GM12878 (cell line): ENCODE results near the gene ZNF202. TPM values are rescaled to one million over a fixed set of nuclear protein-coding genes. Genes with fewer than 3 reads are reported as not detected.

Experiments
- BACH1 ChIP-seq: fragments of 450-650 bp; IDR thresholded peaks from 2 replicates; pipeline ENCODE4 v1.6.1; 2017; ENCODE audit warnings: mild to moderate bottlenecking, borderline replicate concordance
- CBFB ChIP-seq: IDR thresholded peaks from 2 replicates; pipeline ENCODE4 v1.6.1; 2016; ENCODE audit warnings: antibody characterized with exemption, low read depth
- NFXL1 ChIP-seq: fragments of 450-650 bp; IDR thresholded peaks from 2 replicates; pipeline ENCODE4 v1.6.1; 2017; ENCODE audit warnings: antibody characterized with exemption, mild to moderate bottlenecking, borderline replicate concordance
- SREBF1 ChIP-seq: IDR thresholded peaks from 2 replicates; pipeline ENCODE4 v1.6.1; 2012; ENCODE audit warnings: mild to moderate bottlenecking, low read length
- SREBF2 ChIP-seq: IDR thresholded peaks from 2 replicates; pipeline ENCODE4 v1.6.1; 2012; ENCODE audit warnings: mild to moderate bottlenecking, low read length
- ZNF24 ChIP-seq: fragments of 450-650 bp; IDR thresholded peaks from 2 replicates; pipeline ENCODE4 v1.6.1; 2017; ENCODE audit warnings: antibody characterized with exemption, mild to moderate bottlenecking
- polyA plus RNA-seq, 11 experiments: library from polyadenylated mRNA; depleted of rRNA in 4 of 11; unstranded in 6 of 11; stranded (reverse) in 5 of 11; fragments of >200 nt; fragmentation: Nextera tagmentation in 4 of 11; fragmentation: Illumina TruSeq in 1 of 11; extraction: Ambion mirVana in 4 of 11; extraction: Trizol in 1 of 11; gene quantifications; 1 replicate in 1 of 11; 2 replicates in 10 of 11; pipeline versions ENCODE4 v1.2.1 to v1.2.3, GENCODE V29; 2011 to 2016; ENCODE audit warnings: inconsistent platforms in 2 of 11, missing spikeins in 2 of 11, low read depth in 1 of 11
- total RNA-seq, 4 experiments: library from RNA; depleted of rRNA in 3 of 4; stranded (reverse); fragments of >200 nt in 3 of 4; fragmentation: Illumina TruSeq in 1 of 4; extraction: Trizol in 1 of 4; gene quantifications; 2 replicates each; pipeline versions ENCODE4 v1.2.1 to v1.2.3, GENCODE V29; 2013 to 2021
- TF ChIP-seq, protein P1 (sequence below): fragments of 450-650 bp; IDR thresholded peaks from 2 replicates; pipeline ENCODE4 v1.6.1; 2018; ENCODE audit warnings: borderline replicate concordance, mild to moderate bottlenecking; ENCODE audit not compliant: partially characterized antibody
- TF ChIP-seq, protein P2 (sequence below): fragments of 150-350 bp; IDR thresholded peaks from 2 replicates; pipeline ENCODE4 v1.6.1; 2016; ENCODE audit warnings: low read depth, low read length
- TF ChIP-seq, protein P3 (sequence below): fragments of 450-650 bp; formaldehyde crosslinking; IDR thresholded peaks from 2 replicates; pipeline ENCODE4 v1.4.0; 2022; ENCODE audit warnings: mild to moderate bottlenecking, moderate library complexity

The ZNF202 gene
- total and polyA plus RNA-seq, 10 of the 15 experiments (the other 5 are each of a cell fraction or from before 2014, with no cell fraction given): 2.6 to 13.6 (median 12.2) TPM

DNA sequence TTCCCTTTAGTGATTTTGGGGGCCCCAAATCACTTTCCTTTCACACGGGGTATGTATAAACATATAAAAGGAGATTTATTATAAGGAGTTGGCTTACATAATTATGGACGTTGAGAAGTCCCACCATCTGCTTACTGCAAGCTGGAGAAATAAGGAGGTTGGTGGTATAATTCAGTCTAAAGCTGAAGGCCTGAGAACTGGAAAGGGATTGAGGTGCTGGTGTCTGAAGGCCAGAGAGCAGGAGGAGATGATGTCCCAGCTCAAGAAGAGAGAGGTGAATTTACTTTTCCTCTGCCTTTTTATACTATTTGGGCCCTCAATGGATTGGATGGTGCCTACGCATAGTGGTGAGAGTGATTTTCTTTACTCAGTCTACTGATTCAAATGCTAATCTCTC lies 1.3 kb upstream of the ZNF202 start (continued):
- TF ChIP-seq, protein P1, sequence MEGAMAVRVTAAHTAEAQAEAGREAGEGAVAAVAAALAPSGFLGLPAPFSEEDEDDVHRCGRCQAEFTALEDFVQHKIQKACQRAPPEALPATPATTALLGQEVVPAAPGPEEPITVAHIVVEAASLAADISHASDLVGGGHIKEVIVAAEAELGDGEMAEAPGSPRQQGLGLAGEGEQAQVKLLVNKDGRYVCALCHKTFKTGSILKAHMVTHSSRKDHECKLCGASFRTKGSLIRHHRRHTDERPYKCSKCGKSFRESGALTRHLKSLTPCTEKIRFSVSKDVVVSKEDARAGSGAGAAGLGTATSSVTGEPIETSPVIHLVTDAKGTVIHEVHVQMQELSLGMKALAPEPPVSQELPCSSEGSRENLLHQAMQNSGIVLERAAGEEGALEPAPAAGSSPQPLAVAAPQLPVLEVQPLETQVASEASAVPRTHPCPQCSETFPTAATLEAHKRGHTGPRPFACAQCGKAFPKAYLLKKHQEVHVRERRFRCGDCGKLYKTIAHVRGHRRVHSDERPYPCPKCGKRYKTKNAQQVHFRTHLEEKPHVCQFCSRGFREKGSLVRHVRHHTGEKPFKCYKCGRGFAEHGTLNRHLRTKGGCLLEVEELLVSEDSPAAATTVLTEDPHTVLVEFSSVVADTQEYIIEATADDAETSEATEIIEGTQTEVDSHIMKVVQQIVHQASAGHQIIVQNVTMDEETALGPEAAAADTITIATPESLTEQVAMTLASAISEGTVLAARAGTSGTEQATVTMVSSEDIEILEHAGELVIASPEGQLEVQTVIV: no peak
- TF ChIP-seq SREBF2: no peak
- no peak for TF ChIP-seq NFXL1
- TF ChIP-seq, protein P2, sequence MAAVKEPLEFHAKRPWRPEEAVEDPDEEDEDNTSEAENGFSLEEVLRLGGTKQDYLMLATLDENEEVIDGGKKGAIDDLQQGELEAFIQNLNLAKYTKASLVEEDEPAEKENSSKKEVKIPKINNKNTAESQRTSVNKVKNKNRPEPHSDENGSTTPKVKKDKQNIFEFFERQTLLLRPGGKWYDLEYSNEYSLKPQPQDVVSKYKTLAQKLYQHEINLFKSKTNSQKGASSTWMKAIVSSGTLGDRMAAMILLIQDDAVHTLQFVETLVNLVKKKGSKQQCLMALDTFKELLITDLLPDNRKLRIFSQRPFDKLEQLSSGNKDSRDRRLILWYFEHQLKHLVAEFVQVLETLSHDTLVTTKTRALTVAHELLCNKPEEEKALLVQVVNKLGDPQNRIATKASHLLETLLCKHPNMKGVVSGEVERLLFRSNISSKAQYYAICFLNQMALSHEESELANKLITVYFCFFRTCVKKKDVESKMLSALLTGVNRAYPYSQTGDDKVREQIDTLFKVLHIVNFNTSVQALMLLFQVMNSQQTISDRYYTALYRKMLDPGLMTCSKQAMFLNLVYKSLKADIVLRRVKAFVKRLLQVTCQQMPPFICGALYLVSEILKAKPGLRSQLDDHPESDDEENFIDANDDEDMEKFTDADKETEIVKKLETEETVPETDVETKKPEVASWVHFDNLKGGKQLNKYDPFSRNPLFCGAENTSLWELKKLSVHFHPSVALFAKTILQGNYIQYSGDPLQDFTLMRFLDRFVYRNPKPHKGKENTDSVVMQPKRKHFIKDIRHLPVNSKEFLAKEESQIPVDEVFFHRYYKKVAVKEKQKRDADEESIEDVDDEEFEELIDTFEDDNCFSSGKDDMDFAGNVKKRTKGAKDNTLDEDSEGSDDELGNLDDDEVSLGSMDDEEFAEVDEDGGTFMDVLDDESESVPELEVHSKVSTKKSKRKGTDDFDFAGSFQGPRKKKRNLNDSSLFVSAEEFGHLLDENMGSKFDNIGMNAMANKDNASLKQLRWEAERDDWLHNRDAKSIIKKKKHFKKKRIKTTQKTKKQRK: no peak
- TF ChIP-seq, protein P3, sequence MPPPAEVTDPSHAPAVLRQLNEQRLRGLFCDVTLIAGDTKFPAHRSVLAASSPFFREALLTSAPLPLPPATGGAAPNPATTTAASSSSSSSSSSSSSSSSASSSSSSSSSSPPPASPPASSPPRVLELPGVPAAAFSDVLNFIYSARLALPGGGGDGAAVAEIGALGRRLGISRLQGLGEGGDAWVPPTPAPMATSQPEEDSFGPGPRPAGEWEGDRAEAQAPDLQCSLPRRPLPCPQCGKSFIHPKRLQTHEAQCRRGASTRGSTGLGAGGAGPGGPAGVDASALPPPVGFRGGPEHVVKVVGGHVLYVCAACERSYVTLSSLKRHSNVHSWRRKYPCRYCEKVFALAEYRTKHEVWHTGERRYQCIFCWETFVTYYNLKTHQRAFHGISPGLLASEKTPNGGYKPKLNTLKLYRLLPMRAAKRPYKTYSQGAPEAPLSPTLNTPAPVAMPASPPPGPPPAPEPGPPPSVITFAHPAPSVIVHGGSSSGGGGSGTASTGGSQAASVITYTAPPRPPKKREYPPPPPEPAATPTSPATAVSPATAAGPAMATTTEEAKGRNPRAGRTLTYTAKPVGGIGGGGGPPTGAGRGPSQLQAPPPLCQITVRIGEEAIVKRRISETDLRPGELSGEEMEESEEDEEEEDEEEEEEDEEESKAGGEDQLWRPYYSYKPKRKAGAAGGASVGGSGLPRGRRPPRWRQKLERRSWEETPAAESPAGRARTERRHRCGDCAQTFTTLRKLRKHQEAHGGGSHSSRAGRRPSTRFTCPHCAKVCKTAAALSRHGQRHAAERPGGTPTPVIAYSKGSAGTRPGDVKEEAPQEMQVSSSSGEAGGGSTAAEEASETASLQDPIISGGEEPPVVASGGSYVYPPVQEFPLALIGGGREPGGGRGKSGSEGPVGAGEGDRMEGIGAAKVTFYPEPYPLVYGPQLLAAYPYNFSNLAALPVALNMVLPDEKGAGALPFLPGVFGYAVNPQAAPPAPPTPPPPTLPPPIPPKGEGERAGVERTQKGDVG: no peak
- no peak for TF ChIP-seq CBFB
- TF ChIP-seq BACH1: no peak
- TF ChIP-seq SREBF1: no peak
- TF ChIP-seq ZNF24: no peak
- TF ChIP-seq, all 136 proteins: peak for 0
